Measurements from ENCODE around the gene MMAB. TPM values are rescaled to one million over a fixed set of nuclear protein-coding genes. Genes with fewer than 3 reads are reported as not detected.

The MMAB gene
- total and polyA plus RNA-seq, 3 experiments from 2014 or later = 15.7 to 44.2 (median 38.5) TPM

GRCh38 chr12:109600481-109600880 lies 27.2 kb upstream of the MMAB start:
- no peak overlapping the region for H3K4me3 Mint-ChIP-seq
- H3K27ac Mint-ChIP-seq = peak overlapping the region in 1 of 8 donors; percentile 72
- Histone ChIP-seq H3K4me3 (ENCODE audit: low read length) (no peak overlapping the region), H3K9me3 (ENCODE audit: low read length) (no peaks in the 10 kb centered on the region), H3K4me1 (ENCODE audit: insufficient read depth, low read length) (peaks cover 4% of the 10 kb centered on the region), H3K36me3 (ENCODE audit: insufficient read depth, low read length) (no peaks in the 10 kb centered on the region), H3K27me3 (ENCODE audit: insufficient read depth, low read length, poor library complexity, severe bottlenecking) (no peaks in the 10 kb centered on the region), H3K27ac (ENCODE audit: low read depth, low read length) (no peak overlapping the region)
- DNase-seq = no peak
- POLR2A ChIA-PET = no interaction called here
- peaks cover 3 to 4% of the 10 kb centered on the region in 2 donors for H3K27me3 Mint-ChIP-seq
- H3K4me1 Mint-ChIP-seq = peaks cover 15 to 18% (median 16%) of the 10 kb centered on the region in 3 donors
- H3K36me3 Mint-ChIP-seq = peaks cover 0 to 1% (median 0%) of the 10 kb centered on the region in 3 donors
- CTCF ChIA-PET = interaction anchor here (1.2 to 5.8 kb wide), 2 partner anchors 11 to 175 kb away, joined by 3 to 51 read pairs; no protein-coding TSS in a partner anchor
- no peaks in the 10 kb centered on the region for H3K9me3 Mint-ChIP-seq

- CTCF ChIA-PET = interaction anchor here (1.2 to 5.8 kb wide), 7 partner anchors 9 to 246 kb away, joined by 3 to 51 read pairs (median 7); no protein-coding TSS in a partner anchor
- POLR2A ChIA-PET = no interaction called here
These were observed 25.8 kb upstream of the MMAB start for GRCh38 chr12:109599087-109599486.

GRCh38 chr12:109598428-109598854 lies 25.1 kb upstream of the MMAB start:
- POLR2A ChIA-PET = no interaction called here
- DNase-seq = no peak
- Histone ChIP-seq H3K36me3 (ENCODE audit: insufficient read depth, low read length) (no peaks in the 10 kb centered on the region), H3K4me3 (ENCODE audit: low read length) (no peak overlapping the region), H3K27me3 (ENCODE audit: insufficient read depth, low read length, poor library complexity, severe bottlenecking) (no peaks in the 10 kb centered on the region), H3K9me3 (ENCODE audit: low read length) (no peaks in the 10 kb centered on the region), H3K27ac (ENCODE audit: low read depth, low read length) (no peak overlapping the region), H3K4me1 (ENCODE audit: insufficient read depth, low read length) (peaks cover 11% of the 10 kb centered on the region)
- CTCF ChIA-PET = interaction anchor here (0.7 to 5.8 kb wide), 12 partner anchors 9 to 247 kb away, joined by 3 to 51 read pairs (median 7); partner anchors contain the start of gene FAM222A
- Mint-ChIP-seq H3K27me3 (peaks cover 0 to 1% of the 10 kb centered on the region in 2 donors), H3K4me3 (no peak overlapping the region), H3K9me3 (no peaks in the 10 kb centered on the region), H3K27ac (no peak overlapping the region), H3K36me3 (peaks cover 0 to 4% (median 3%) of the 10 kb centered on the region in 3 donors), H3K4me1 (peaks cover 21 to 30% (median 28%) of the 10 kb centered on the region in 3 donors)

More at GRCh38 chr12:109599087-109599486, 25.8 kb upstream of the MMAB start:
- Mint-ChIP-seq H3K4me3 (no peak overlapping the region), H3K9me3 (no peaks in the 10 kb centered on the region), H3K36me3 (peaks cover 0 to 2% (median 0%) of the 10 kb centered on the region in 3 donors), H3K27me3 (peaks cover 0 to 1% of the 10 kb centered on the region in 2 donors), H3K27ac (no peak overlapping the region), H3K4me1 (peaks cover 25 to 30% (median 27%) of the 10 kb centered on the region in 3 donors)
- Histone ChIP-seq H3K4me3 (ENCODE audit: low read length) (no peak overlapping the region), H3K9me3 (ENCODE audit: low read length) (no peaks in the 10 kb centered on the region), H3K27ac (ENCODE audit: low read depth, low read length) (no peak overlapping the region), H3K27me3 (ENCODE audit: insufficient read depth, low read length, poor library complexity, severe bottlenecking) (no peaks in the 10 kb centered on the region), H3K36me3 (ENCODE audit: insufficient read depth, low read length) (no peaks in the 10 kb centered on the region), H3K4me1 (ENCODE audit: insufficient read depth, low read length) (peaks cover 11% of the 10 kb centered on the region)
- no peak for DNase-seq

GRCh38 chr12:109597795-109598427 lies 24.6 kb upstream of the MMAB start:
- Histone ChIP-seq H3K9me3 (ENCODE audit: low read length) (no peaks in the 10 kb centered on the region), H3K36me3 (ENCODE audit: insufficient read depth, low read length) (no peaks in the 10 kb centered on the region), H3K4me3 (ENCODE audit: low read length) (no peak overlapping the region), H3K4me1 (ENCODE audit: insufficient read depth, low read length) (peaks cover 11% of the 10 kb centered on the region), H3K27ac (ENCODE audit: low read depth, low read length) (no peak overlapping the region), H3K27me3 (ENCODE audit: insufficient read depth, low read length, poor library complexity, severe bottlenecking) (no peaks in the 10 kb centered on the region)
- Mint-ChIP-seq H3K27ac (peak overlapping the region in 2 of 8 donors; percentile 41 to 52), H3K27me3 (peaks cover 0 to 1% of the 10 kb centered on the region in 2 donors), H3K9me3 (no peaks in the 10 kb centered on the region), H3K36me3 (peaks cover 0 to 6% (median 3%) of the 10 kb centered on the region in 3 donors), H3K4me3 (peak overlapping the region in 1 of 7 donors; percentile 20), H3K4me1 (peaks cover 21 to 30% (median 28%) of the 10 kb centered on the region in 3 donors)
- peak; percentile 43 to 72 (median 50) for DNase-seq
- CTCF ChIA-PET = interaction anchor here (0.6 to 5.8 kb wide), 17 partner anchors 8 to 249 kb away, joined by 3 to 51 read pairs (median 5); partner anchors contain the start of gene FAM222A
- POLR2A ChIA-PET = interaction anchor here (0.7 kb wide), 1 partner anchor 87 kb away, joined by 3 read pairs; no protein-coding TSS in a partner anchor

- Mint-ChIP-seq H3K4me3 (no peak overlapping the region), H3K4me1 (peaks cover 21 to 30% (median 28%) of the 10 kb centered on the region in 3 donors), H3K36me3 (peaks cover 0 to 9% (median 3%) of the 10 kb centered on the region in 3 donors), H3K9me3 (no peaks in the 10 kb centered on the region), H3K27me3 (peaks cover 0 to 1% of the 10 kb centered on the region in 2 donors), H3K27ac (peak overlapping the region in 1 of 8 donors; percentile 52)
- Histone ChIP-seq H3K27ac (ENCODE audit: low read depth, low read length) (no peak overlapping the region), H3K4me3 (ENCODE audit: low read length) (no peak overlapping the region), H3K4me1 (ENCODE audit: insufficient read depth, low read length) (peaks cover 11% of the 10 kb centered on the region), H3K9me3 (ENCODE audit: low read length) (no peaks in the 10 kb centered on the region), H3K36me3 (ENCODE audit: insufficient read depth, low read length) (no peaks in the 10 kb centered on the region), H3K27me3 (ENCODE audit: insufficient read depth, low read length, poor library complexity, severe bottlenecking) (no peaks in the 10 kb centered on the region)
- ChIA-PET POLR2A (interaction anchor here (0.7 kb wide), 1 partner anchor 87 kb away, joined by 3 read pairs; no protein-coding TSS in a partner anchor), CTCF (interaction anchor here (0.6 to 5.8 kb wide), 16 partner anchors 8 to 249 kb away, joined by 3 to 51 read pairs (median 6); partner anchors contain the start of gene FAM222A)
- DNase-seq = no peak
These were observed 24.1 kb upstream of the MMAB start for GRCh38 chr12:109597414-109597794.

DNA sequence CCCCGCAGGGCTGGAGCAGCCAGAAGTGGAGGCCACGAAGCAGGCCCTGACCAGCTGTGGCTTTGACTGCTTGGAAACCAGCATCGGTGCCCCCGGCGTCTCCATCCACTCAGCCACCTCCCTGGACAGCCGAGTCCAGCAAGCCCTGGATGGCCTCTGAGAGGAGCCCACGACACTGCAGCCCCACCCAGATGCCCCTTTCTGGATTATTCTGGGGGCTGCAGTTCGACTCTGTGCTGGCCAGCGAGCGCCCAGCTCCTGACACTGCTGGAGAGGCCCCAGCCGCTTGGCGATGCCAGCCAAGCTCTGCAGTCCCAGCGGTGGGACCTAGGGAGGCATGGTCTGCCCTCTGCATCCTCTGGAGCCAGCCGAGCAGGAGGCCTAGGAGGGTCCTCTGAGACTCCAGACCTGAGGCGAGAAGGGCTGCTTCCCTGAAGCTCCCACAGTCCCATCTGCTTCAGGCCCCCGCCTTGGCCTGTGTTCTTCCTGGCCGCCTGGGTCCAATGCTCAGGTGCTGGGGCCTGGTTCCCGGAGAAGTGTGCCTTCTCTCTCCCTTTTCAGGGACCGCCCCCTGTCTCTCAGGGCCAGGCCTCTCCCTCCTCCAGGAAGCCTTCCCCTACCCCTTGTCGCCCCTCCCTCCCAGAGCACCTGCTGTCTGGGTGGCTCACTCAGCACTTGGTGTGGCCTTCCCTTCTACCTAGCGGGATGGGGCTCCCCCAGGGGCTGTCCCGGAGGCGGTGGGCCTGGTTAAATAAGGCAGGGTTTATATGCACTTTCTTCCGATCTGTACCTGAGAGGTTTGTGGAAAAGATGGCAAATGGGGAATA lies 23.3 kb upstream of the MMAB start:
- H3K4me1 Mint-ChIP-seq = peaks cover 21 to 30% (median 28%) of the 10 kb centered on the region in 3 donors
- H3K27ac Mint-ChIP-seq = no peak overlapping the region
- ChIA-PET CTCF (interaction anchor here (0.8 to 5.8 kb wide), 11 partner anchors 8 to 248 kb away, joined by 3 to 51 read pairs (median 6); partner anchors contain the start of gene FAM222A), POLR2A (no interaction called here)
- DNase-seq = no peak
- H3K4me1 ChIP-seq (ENCODE audit: insufficient read depth, low read length) = peaks cover 11% of the 10 kb centered on the region
- H3K27me3 ChIP-seq (ENCODE audit: insufficient read depth, low read length, poor library complexity, severe bottlenecking) = no peaks in the 10 kb centered on the region
- H3K9me3 ChIP-seq (ENCODE audit: low read length) = no peaks in the 10 kb centered on the region
- peaks cover 0 to 12% (median 3%) of the 10 kb centered on the region in 3 donors for H3K36me3 Mint-ChIP-seq
- no peaks in the 10 kb centered on the region for H3K9me3 Mint-ChIP-seq
- no peaks in the 10 kb centered on the region for H3K36me3 ChIP-seq (ENCODE audit: insufficient read depth, low read length)
- H3K27ac ChIP-seq (ENCODE audit: low read depth, low read length) = no peak overlapping the region
- H3K27me3 Mint-ChIP-seq = peaks cover 0 to 1% of the 10 kb centered on the region in 2 donors
- no peak overlapping the region for H3K4me3 ChIP-seq (ENCODE audit: low read length)
- no peak overlapping the region for H3K4me3 Mint-ChIP-seq

DNA sequence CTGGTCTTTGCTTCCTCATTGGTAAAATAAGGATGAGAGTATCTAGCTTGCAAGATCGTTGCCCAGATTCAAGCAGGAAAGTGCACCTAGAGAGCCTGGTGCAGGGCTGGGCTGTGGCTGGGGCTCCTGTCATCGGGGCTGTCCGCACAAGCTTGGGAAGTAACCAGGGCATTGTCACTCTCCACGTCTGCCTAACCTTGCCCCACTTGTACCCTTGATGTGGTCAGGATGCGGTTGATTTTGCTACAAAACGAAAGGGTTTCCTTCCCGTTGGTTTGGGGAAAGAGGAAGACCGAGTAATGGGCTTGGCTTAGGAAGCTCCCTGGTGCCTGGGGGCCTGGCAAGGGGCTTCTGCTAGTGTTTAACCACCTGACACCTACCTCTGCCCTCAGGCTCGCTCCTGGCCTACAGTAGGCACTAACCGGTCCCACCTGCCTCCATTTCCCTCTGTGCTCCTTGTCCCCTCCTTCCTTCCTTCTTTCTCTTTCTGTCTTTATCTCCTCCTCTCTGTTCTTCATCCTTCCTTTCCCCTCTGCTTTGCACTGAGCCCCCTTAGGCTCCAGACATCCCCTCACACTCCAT lies 22.1 kb upstream of the MMAB start:
- no peak overlapping the region for H3K4me3 ChIP-seq (ENCODE audit: low read length)
- Mint-ChIP-seq H3K27me3 (no peaks in the 10 kb centered on the region), H3K27ac (peak overlapping the region in 5 of 8 donors; percentile 5 to 58 (median 21)), H3K9me3 (no peaks in the 10 kb centered on the region), H3K4me1 (peaks cover 21 to 30% (median 28%) of the 10 kb centered on the region in 3 donors), H3K36me3 (peaks cover 0 to 16% (median 3%) of the 10 kb centered on the region in 3 donors), H3K4me3 (peak overlapping the region in 1 of 7 donors; percentile 54)
- H3K27me3 ChIP-seq (ENCODE audit: insufficient read depth, low read length, poor library complexity, severe bottlenecking) = no peaks in the 10 kb centered on the region
- POLR2A ChIA-PET = no interaction called here
- H3K4me1 ChIP-seq (ENCODE audit: insufficient read depth, low read length) = peaks cover 11% of the 10 kb centered on the region
- no peaks in the 10 kb centered on the region for H3K36me3 ChIP-seq (ENCODE audit: insufficient read depth, low read length)
- H3K9me3 ChIP-seq (ENCODE audit: low read length) = no peaks in the 10 kb centered on the region
- DNase-seq = peak in 2 of 5 donors; percentile 5 to 13
- no peak overlapping the region for H3K27ac ChIP-seq (ENCODE audit: low read depth, low read length)
- CTCF ChIA-PET = interaction anchor here (1.2 to 5.8 kb wide), 4 partner anchors 8 to 180 kb away, joined by 3 to 51 read pairs (median 4); no protein-coding TSS in a partner anchor
